ENCODE measurements around the gene GAB2. TPM values are rescaled to one million over a fixed set of nuclear protein-coding genes. Genes with fewer than 3 reads are reported as not detected.
"Not testable (repeated sequence)": the region's sequence is repeated elsewhere in the genome, so short reads cannot be mapped to it uniquely, and the experiment has no call there.

Gene GAB2
- polyA plus RNA-seq, 3 donors, result 2.8 to 39.4 (median 4.4) TPM

- DNase-seq, result no peak
- no peak for TF ChIP-seq CTCF (IDR thresholded peaks at IDR 0.05)
- H3K36me3 Mint-ChIP-seq, result peaks cover 66 to 80% of the 10 kb centered on the region in 2 donors
- H4K20me1 ChIP-seq (ENCODE audit: insufficient read depth, low read length), result peaks cover 24% of the 10 kb centered on the region
- no peak overlapping the region for H2AFZ ChIP-seq (ENCODE audit: insufficient read depth, low read depth, low read length, poor library complexity, severe bottlenecking)
- H3K4me2 ChIP-seq (replicated peaks; ENCODE audit: extremely low read depth, low read length, poor library complexity, severe bottlenecking), result no peak overlapping the region
- peaks cover 58% of the 10 kb centered on the region for H3K79me2 ChIP-seq (ENCODE audit: insufficient read depth, low read length)
- peaks cover 26% of the 10 kb centered on the region for H3K4me1 Mint-ChIP-seq
- 100% methylated on average over 1 of the region's 3 CpGs for WGBS (ENCODE audit: insufficient coverage)
- no peak overlapping the region for H3K4me3 Mint-ChIP-seq
- no peak overlapping the region for H3K4me3 ChIP-seq (replicated peaks in 1 of 3; ENCODE audit: low read depth in 2 of 3, low read length in 3 of 3)
- peaks cover 0 to 4% (median 0%) of the 10 kb centered on the region in 3 donors for H3K27me3 Mint-ChIP-seq (ENCODE audit: low read depth in 3 of 3)
- H3K9ac ChIP-seq (ENCODE audit: insufficient read depth, low read length, poor library complexity, severe bottlenecking), result no peak overlapping the region
- intact Hi-C loops (cut with micrococcal nuclease), result no loop called here
- peaks cover 28 to 76% of the 10 kb centered on the region in 2 donors for H3K36me3 ChIP-seq (replicated peaks in 1 of 2; ENCODE audit: control insufficient read depth in 1 of 2, insufficient read depth in 2 of 2, low read length in 2 of 2)
- peaks cover 16 to 18% of the 10 kb centered on the region in 2 donors for H3K9me3 ChIP-seq (replicated peaks in 1 of 2; ENCODE audit: control insufficient read depth in 1 of 2, insufficient read depth in 1 of 2, low read length in 2 of 2)
- H3K27me3 ChIP-seq (ENCODE audit: control insufficient read depth in 2 of 2, insufficient read depth in 2 of 2, low read length in 2 of 2), result no peaks in the 10 kb centered on the region
- no peak overlapping the region for H3K27ac Mint-ChIP-seq
- H3K27ac ChIP-seq (ENCODE audit: low read depth in 1 of 2, low read length in 2 of 2), result no peak overlapping the region
- peaks cover 16 to 24% (median 21%) of the 10 kb centered on the region in 7 donors for H3K9me3 Mint-ChIP-seq
- peaks cover 7 to 14% of the 10 kb centered on the region in 2 donors for H3K4me1 ChIP-seq (ENCODE audit: control insufficient read depth in 1 of 2, insufficient read depth in 2 of 2, low read length in 2 of 2)
These were observed 141.3 kb downstream of the GAB2 start for GRCh38 chr11:78276311-78276710.

- Histone ChIP-seq H3K4me2 (replicated peaks; ENCODE audit: extremely low read depth, low read length, poor library complexity, severe bottlenecking) (no peak overlapping the region), H3K79me2 (ENCODE audit: insufficient read depth, low read length) (peaks cover 60% of the 10 kb centered on the region), H3K4me1 (ENCODE audit: control insufficient read depth in 1 of 2, insufficient read depth in 2 of 2, low read length in 2 of 2) (peaks cover 7 to 14% of the 10 kb centered on the region in 2 donors), H2AFZ (ENCODE audit: insufficient read depth, low read depth, low read length, poor library complexity, severe bottlenecking) (no peak overlapping the region), H3K27me3 (ENCODE audit: control insufficient read depth in 2 of 2, insufficient read depth in 2 of 2, low read length in 2 of 2) (no peaks in the 10 kb centered on the region), H3K9me3 (replicated peaks in 1 of 2; ENCODE audit: control insufficient read depth in 1 of 2, insufficient read depth in 1 of 2, low read length in 2 of 2) (peaks cover 16 to 18% of the 10 kb centered on the region in 2 donors), H3K9ac (ENCODE audit: insufficient read depth, low read length, poor library complexity, severe bottlenecking) (no peak overlapping the region), H3K27ac (ENCODE audit: low read depth in 1 of 2, low read length in 2 of 2) (no peak overlapping the region), H3K36me3 (replicated peaks in 1 of 2; ENCODE audit: control insufficient read depth in 1 of 2, insufficient read depth in 2 of 2, low read length in 2 of 2) (peaks cover 21 to 78% of the 10 kb centered on the region in 2 donors), H4K20me1 (ENCODE audit: insufficient read depth, low read length) (peaks cover 29% of the 10 kb centered on the region), H3K4me3 (replicated peaks in 1 of 3; ENCODE audit: low read depth in 2 of 3, low read length in 3 of 3) (no peak overlapping the region)
- DNase-seq, result no peak
- Mint-ChIP-seq H3K36me3 (peaks cover 58 to 73% of the 10 kb centered on the region in 2 donors), H3K9me3 (peaks cover 16 to 24% (median 21%) of the 10 kb centered on the region in 7 donors), H3K27ac (peak overlapping the region in 1 of 7 donors; percentile 75), H3K4me3 (no peak overlapping the region), H3K4me1 (peaks cover 24% of the 10 kb centered on the region), H3K27me3 (ENCODE audit: low read depth in 3 of 3) (peaks cover 0 to 4% (median 0%) of the 10 kb centered on the region in 3 donors)
- intact Hi-C loops (cut with micrococcal nuclease), result loop anchor here in 1 of 2 donors (5.0 kb wide), 1 partner anchor 47 kb away; no protein-coding TSS in a partner anchor
- no CpG with 5 or more reads among the region's 3 CpGs for WGBS (ENCODE audit: insufficient coverage)
- TF ChIP-seq CTCF (IDR thresholded peaks at IDR 0.05), result no peak
These were observed 142.9 kb downstream of the GAB2 start for GRCh38 chr11:78274739-78275138.

GRCh38 chr11:78272625-78273269 is 144.9 kb downstream of the GAB2 start:
- H3K27ac ChIP-seq (ENCODE audit: low read depth in 1 of 2, low read length in 2 of 2); H3K27me3 Mint-ChIP-seq (ENCODE audit: low read depth in 3 of 3); DNase-seq; H3K27me3 ChIP-seq (ENCODE audit: control insufficient read depth in 2 of 2, insufficient read depth in 2 of 2, low read length in 2 of 2); H3K9ac ChIP-seq (ENCODE audit: insufficient read depth, low read length, poor library complexity, severe bottlenecking); H3K4me2 ChIP-seq (replicated peaks; ENCODE audit: extremely low read depth, low read length, poor library complexity, severe bottlenecking); H3K4me1 ChIP-seq (ENCODE audit: control insufficient read depth in 1 of 2, insufficient read depth in 2 of 2, low read length in 2 of 2); H2AFZ ChIP-seq (ENCODE audit: insufficient read depth, low read depth, low read length, poor library complexity, severe bottlenecking); H3K4me3 Mint-ChIP-seq; H3K4me3 ChIP-seq (replicated peaks in 1 of 3; ENCODE audit: low read depth in 2 of 3, low read length in 3 of 3): not testable (repeated sequence)
- peaks cover 16 to 24% (median 21%) of the 10 kb centered on the region in 7 donors for H3K9me3 Mint-ChIP-seq
- H3K36me3 ChIP-seq (replicated peaks in 1 of 2; ENCODE audit: control insufficient read depth in 1 of 2, insufficient read depth in 2 of 2, low read length in 2 of 2), result peaks cover 18 to 79% of the 10 kb centered on the region in 2 donors
- peaks cover 11% of the 10 kb centered on the region for H3K4me1 Mint-ChIP-seq
- peaks cover 64% of the 10 kb centered on the region for H3K79me2 ChIP-seq (ENCODE audit: insufficient read depth, low read length)
- peaks cover 62 to 75% of the 10 kb centered on the region in 2 donors for H3K36me3 Mint-ChIP-seq
- 99% methylated on average over 6 of the region's 6 CpGs for WGBS (ENCODE audit: insufficient coverage)
- H3K9me3 ChIP-seq (replicated peaks in 1 of 2; ENCODE audit: control insufficient read depth in 1 of 2, insufficient read depth in 1 of 2, low read length in 2 of 2), result peaks cover 16 to 18% of the 10 kb centered on the region in 2 donors
- H4K20me1 ChIP-seq (ENCODE audit: insufficient read depth, low read length), result peaks cover 49% of the 10 kb centered on the region
- peak overlapping the region in 3 of 7 donors; percentile 6 to 60 (median 15) for H3K27ac Mint-ChIP-seq
- intact Hi-C loops (cut with micrococcal nuclease), result loop anchor here in 1 of 2 donors (5.0 kb wide), 1 partner anchor 45 kb away; no protein-coding TSS in a partner anchor

Data from CD14-positive monocyte (primary cell).